C4-2B (cell line): ENCODE results near the gene COX8C.

ENCODE experiments used
- ZFX ChIP-seq: fragments of 450-650 bp; IDR thresholded peaks from 2 replicates; pipeline ENCODE4 v1.6.1; 2017
- TF ChIP-seq, protein P1 (sequence below): fragments of 450-650 bp; conservative IDR thresholded peaks from 2 replicates; pipeline ENCODE4 v1.5.1; 2017; ENCODE audit warnings: mild to moderate bottlenecking

DNA sequence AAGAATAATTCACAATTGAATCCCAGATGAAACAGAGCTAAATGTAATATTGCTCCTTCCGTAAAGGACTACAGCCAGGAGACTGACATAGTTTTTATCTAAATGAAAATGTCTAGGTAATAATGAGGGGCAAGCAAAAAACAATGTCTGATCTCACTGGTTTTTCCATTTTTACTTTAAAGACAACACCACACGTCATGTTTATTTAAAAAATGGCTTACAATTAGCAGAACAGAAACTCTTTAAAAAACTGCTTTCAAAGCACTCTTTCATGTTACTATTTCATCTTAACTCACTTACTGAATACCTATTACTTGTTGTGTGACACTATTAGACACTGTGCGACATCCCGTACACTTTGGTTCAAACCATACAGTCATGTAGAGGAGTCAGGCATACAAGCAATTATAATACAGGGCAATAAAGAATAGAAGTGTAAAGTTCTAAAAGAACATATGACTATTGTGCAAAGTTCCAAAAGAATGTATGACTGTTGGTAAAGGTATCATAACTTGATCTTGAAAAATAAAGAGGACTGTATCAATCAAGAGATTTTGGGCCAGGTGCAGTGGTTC is 23.3 kb upstream of the COX8C start:
- TF ChIP-seq, protein P1, sequence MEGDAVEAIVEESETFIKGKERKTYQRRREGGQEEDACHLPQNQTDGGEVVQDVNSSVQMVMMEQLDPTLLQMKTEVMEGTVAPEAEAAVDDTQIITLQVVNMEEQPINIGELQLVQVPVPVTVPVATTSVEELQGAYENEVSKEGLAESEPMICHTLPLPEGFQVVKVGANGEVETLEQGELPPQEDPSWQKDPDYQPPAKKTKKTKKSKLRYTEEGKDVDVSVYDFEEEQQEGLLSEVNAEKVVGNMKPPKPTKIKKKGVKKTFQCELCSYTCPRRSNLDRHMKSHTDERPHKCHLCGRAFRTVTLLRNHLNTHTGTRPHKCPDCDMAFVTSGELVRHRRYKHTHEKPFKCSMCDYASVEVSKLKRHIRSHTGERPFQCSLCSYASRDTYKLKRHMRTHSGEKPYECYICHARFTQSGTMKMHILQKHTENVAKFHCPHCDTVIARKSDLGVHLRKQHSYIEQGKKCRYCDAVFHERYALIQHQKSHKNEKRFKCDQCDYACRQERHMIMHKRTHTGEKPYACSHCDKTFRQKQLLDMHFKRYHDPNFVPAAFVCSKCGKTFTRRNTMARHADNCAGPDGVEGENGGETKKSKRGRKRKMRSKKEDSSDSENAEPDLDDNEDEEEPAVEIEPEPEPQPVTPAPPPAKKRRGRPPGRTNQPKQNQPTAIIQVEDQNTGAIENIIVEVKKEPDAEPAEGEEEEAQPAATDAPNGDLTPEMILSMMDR, result no peak
- no peak for TF ChIP-seq ZFX
